RKO (cell line): Measurements from ENCODE around the gene SGMS1.
"Not testable (repeated sequence)": the region's sequence is repeated elsewhere in the genome, so short reads cannot be mapped to it uniquely, and the experiment has no call there.

Experiments
- DNase-seq: peaks from one replicate; pipeline ENCODE4 v3.0.0-alpha.2; 2016; ENCODE audit warnings: low spot score

SGMS1 gene

GRCh38 chr10:50582046-50582445, 41.7 kb downstream of the SGMS1 start:
- no peak for DNase-seq

- no peak for DNase-seq
Observed at GRCh38 chr10:50580262-50580891, 43.4 kb downstream of the SGMS1 start.

- DNase-seq: no peak
Observed at GRCh38 chr10:50579491-50580261, 44.1 kb downstream of the SGMS1 start.

GRCh38 chr10:50578949-50579348, 44.8 kb downstream of the SGMS1 start:
- no peak for DNase-seq

GRCh38 chr10:50577681-50578350, 45.9 kb downstream of the SGMS1 start:
- DNase-seq: no peak

GRCh38 chr10:50577010-50577409, 46.7 kb downstream of the SGMS1 start:
- DNase-seq: no peak

- DNase-seq: peak; percentile 17
Observed at GRCh38 chr10:50576245-50576815, 47.4 kb downstream of the SGMS1 start.

- no peak for DNase-seq
Observed at GRCh38 chr10:50575477-50576244, 48.1 kb downstream of the SGMS1 start.

- no peak for DNase-seq
Observed at GRCh38 chr10:50574931-50575330, 48.8 kb downstream of the SGMS1 start.

GRCh38 chr10:50574305-50574704, 49.5 kb downstream of the SGMS1 start:
- no peak for DNase-seq

GRCh38 chr10:50572017-50572491, 51.7 kb downstream of the SGMS1 start:
- DNase-seq: no peak

GRCh38 chr10:50568750-50569149, 55.0 kb downstream of the SGMS1 start:
- DNase-seq: not testable (repeated sequence)

GRCh38 chr10:50567384-50567783, 56.4 kb downstream of the SGMS1 start:
- no peak for DNase-seq

- DNase-seq: no peak
Observed at GRCh38 chr10:50566150-50566549, 57.6 kb downstream of the SGMS1 start.

- DNase-seq: no peak
Observed at GRCh38 chr10:50565301-50566083, 58.3 kb downstream of the SGMS1 start.

GRCh38 chr10:50563906-50564305, 59.9 kb downstream of the SGMS1 start:
- DNase-seq: no peak

GRCh38 chr10:50561816-50562215, 61.9 kb downstream of the SGMS1 start:
- no peak for DNase-seq

GRCh38 chr10:50561266-50561665, 62.5 kb downstream of the SGMS1 start:
- no peak for DNase-seq

GRCh38 chr10:50560370-50560769, 63.4 kb downstream of the SGMS1 start:
- DNase-seq: no peak

GRCh38 chr10:50558371-50558770, 65.4 kb downstream of the SGMS1 start:
- DNase-seq: no peak

- DNase-seq: no peak
Observed at GRCh38 chr10:50557130-50557682, 66.5 kb downstream of the SGMS1 start.
